Lung (tissue), 12 donors: Measurements from ENCODE around the gene CFAP119. TPM values are rescaled to one million over a fixed set of nuclear protein-coding genes. Genes with fewer than 3 reads are reported as not detected.

Experiments used
- ATAC-seq: fragments of 200-7000 bp; cut with Tn5 transposase; one replicate; pipeline ENCODE4 v1.9.1; 2020; ENCODE audit warnings: moderate number of reproducible peaks; ENCODE audit not compliant: insufficient read depth, low FRiP score
- DNase-seq, 3 donors: peaks; one replicate each; pipeline ENCODE4 v3.0.0-alpha.2; 2013 to 2017
- H3K27ac ChIP-seq, 2 donors: one replicate each; pipeline ENCODE4 v1.5.1; 2013; ENCODE audit warnings: mild to moderate bottlenecking in 2 of 2, moderate library complexity in 2 of 2, control low read depth in 1 of 2, inconsistent platforms in 1 of 2, low read depth in 1 of 2, low read length in 1 of 2
- H3K27me3 ChIP-seq, 3 donors: one replicate each; pipeline ENCODE4 v1.5.1; 2013; ENCODE audit warnings: low read length in 2 of 3; ENCODE audit not compliant: control insufficient read depth in 3 of 3, insufficient read depth in 3 of 3
- H3K36me3 ChIP-seq, 4 donors: one replicate each; pipeline ENCODE4 v1.5.1; 2013; ENCODE audit warnings: low read length in 4 of 4, mild to moderate bottlenecking in 1 of 4, moderate library complexity in 1 of 4; ENCODE audit not compliant: control insufficient read depth in 4 of 4, insufficient read depth in 4 of 4
- H3K4me1 ChIP-seq, 5 donors: one replicate each; pipeline ENCODE4 v1.5.1; 2013; ENCODE audit warnings: low read length in 5 of 5, mild to moderate bottlenecking in 2 of 5, moderate library complexity in 1 of 5; ENCODE audit not compliant: control insufficient read depth in 5 of 5, insufficient read depth in 5 of 5
- H3K4me3 ChIP-seq: one replicate; pipeline ENCODE4 v1.5.1; 2013; ENCODE audit warnings: mild to moderate bottlenecking, control low read depth, moderate library complexity
- H3K9ac ChIP-seq, 2 donors: one replicate each; pipeline ENCODE4 v1.5.1; 2013; ENCODE audit warnings: low read length in 2 of 2, control low read depth in 1 of 2; ENCODE audit not compliant: insufficient read depth in 1 of 2
- H3K9me3 ChIP-seq, 4 donors: one replicate each; pipeline ENCODE4 v1.5.1; 2013; ENCODE audit warnings: low read length in 3 of 4, mild to moderate bottlenecking in 1 of 4, moderate library complexity in 1 of 4; ENCODE audit not compliant: control insufficient read depth in 4 of 4, insufficient read depth in 3 of 4
- WGBS, 2 donors: extraction: QIAGEN DNeasy Blood & Tissue Kit; methylation state at CpG; one replicate each; pipeline ENCODE4 v1.1.7; 2013; 5-methylcytosine and 5-hydroxymethylcytosine counted together
- polyA plus RNA-seq, 2 donors: library from polyadenylated mRNA; stranded (reverse); fragments of 200-250 nt; gene quantifications; one replicate each; pipeline ENCODE4 v1.2.1, GENCODE V29; 2013
- total RNA-seq, 2 donors: library from RNA; depleted of rRNA in 1 of 2; stranded (reverse); fragments of >200 nt in 1 of 2; gene quantifications; one replicate each; pipeline ENCODE4 v1.2.1, GENCODE V29; 2014 to 2021
- TF ChIP-seq, protein P1 (sequence below): IDR thresholded peaks from 2 replicates; pipeline ENCODE4 v1.5.1; 2012; ENCODE audit warnings: mild to moderate bottlenecking; ENCODE audit errors: control extremely low read depth, extremely low read depth
- donor health status: control.
- donor health status: control.
- donor health status: Bipolar disorder and iron deficiency.
- donor health status: healthy.
- donor health status: DM: yes; HTN: yes; CAD: no.

CFAP119 gene
- total and polyA plus RNA-seq, 4 donors, result 7.3 to 29.5 (median 16.7) TPM

DNA sequence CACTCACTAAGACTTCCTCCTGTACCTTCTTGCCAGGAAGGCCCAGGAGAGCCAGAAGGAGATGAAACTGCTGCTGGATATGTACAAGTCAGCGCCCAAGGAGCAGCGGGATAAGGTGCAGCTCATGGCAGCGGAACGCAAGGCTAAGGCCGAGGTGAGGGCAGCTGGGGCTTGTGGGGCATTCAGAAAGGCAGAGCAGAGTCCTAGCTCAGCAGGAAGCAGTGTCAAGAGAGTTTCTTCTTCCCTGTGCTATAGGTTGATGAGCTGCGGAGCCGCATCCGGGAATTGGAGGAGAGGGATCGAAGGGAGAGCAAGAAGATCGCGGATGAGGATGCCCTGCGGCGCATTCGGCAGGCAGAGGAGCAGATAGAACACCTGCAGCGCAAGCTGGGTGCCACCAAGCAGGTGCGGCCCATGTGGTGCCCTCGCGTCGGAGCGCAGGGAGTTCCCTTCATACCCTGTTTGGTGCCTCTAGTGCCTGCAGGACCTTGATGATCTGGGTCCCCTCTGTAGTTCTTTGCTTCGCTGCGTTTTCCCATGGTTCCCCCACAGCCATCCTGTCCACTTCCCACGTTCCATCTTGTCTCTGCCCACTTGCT lies 6.8 kb upstream of the CFAP119 start:
- Histone ChIP-seq H3K9me3 (no peaks in the 10 kb centered on the region), H3K4me1 (peaks cover 0 to 2% (median 0%) of the 10 kb centered on the region in 5 donors), H3K4me3 (no peak overlapping the region), H3K27ac (no peak overlapping the region), H3K9ac (no peak overlapping the region), H3K36me3 (peaks cover 16 to 84% (median 64%) of the 10 kb centered on the region in 4 donors), H3K27me3 (no peaks in the 10 kb centered on the region)
- WGBS, 2 donors, result 97 to 98% methylated on average over 23 of the region's 23 CpGs
- DNase-seq (no peak), ATAC-seq (no peak)
- TF ChIP-seq, protein P1, sequence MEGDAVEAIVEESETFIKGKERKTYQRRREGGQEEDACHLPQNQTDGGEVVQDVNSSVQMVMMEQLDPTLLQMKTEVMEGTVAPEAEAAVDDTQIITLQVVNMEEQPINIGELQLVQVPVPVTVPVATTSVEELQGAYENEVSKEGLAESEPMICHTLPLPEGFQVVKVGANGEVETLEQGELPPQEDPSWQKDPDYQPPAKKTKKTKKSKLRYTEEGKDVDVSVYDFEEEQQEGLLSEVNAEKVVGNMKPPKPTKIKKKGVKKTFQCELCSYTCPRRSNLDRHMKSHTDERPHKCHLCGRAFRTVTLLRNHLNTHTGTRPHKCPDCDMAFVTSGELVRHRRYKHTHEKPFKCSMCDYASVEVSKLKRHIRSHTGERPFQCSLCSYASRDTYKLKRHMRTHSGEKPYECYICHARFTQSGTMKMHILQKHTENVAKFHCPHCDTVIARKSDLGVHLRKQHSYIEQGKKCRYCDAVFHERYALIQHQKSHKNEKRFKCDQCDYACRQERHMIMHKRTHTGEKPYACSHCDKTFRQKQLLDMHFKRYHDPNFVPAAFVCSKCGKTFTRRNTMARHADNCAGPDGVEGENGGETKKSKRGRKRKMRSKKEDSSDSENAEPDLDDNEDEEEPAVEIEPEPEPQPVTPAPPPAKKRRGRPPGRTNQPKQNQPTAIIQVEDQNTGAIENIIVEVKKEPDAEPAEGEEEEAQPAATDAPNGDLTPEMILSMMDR, result no peak

DNA sequence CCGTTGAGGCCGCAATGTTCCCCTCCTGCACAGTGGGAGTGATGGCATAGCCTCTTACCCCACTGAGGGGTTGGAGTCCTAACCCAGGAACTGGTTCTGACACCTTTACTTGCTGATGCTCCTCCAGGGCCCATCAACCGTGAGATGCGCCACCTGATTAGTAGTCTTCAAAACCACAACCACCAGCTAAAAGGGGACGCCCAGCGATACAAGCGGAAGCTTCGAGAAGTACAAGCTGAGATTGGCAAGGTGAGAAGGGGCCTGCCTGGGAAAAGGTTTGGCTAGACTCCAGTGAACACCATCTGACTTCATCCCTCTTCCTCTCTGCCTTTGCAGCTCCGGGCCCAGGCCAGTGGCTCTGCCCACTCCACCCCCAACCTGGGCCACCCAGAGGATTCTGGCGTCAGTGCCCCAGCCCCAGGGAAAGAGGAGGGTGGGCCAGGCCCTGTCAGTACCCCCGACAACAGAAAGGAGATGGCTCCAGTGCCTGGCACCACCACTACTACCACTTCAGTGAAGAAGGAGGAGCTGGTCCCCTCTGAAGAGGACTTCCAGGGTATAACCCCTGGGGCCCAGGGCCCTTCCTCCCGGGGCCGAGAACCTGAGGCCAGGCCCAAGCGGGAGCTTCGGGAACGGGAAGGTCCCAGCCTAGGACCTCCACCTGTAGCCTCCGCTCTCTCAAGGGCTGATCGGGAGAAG lies 6.1 kb upstream of the CFAP119 start:
- TF ChIP-seq, protein P1, result no peak
- peaks cover 4 to 10% (median 6%) of the 10 kb centered on the region in 5 donors for H3K4me1 ChIP-seq
- peaks cover 16 to 76% (median 64%) of the 10 kb centered on the region in 4 donors for H3K36me3 ChIP-seq
- no peak overlapping the region for H3K27ac ChIP-seq
- no peaks in the 10 kb centered on the region for H3K27me3 ChIP-seq
- H3K4me3 ChIP-seq, result no peak overlapping the region
- DNase-seq (no peak), ATAC-seq (no peak)
- H3K9ac ChIP-seq, result no peak overlapping the region
- 92 to 93% methylated on average over 17 to 18 of the region's 18 CpGs for WGBS, 2 donors
- no peaks in the 10 kb centered on the region for H3K9me3 ChIP-seq

DNA sequence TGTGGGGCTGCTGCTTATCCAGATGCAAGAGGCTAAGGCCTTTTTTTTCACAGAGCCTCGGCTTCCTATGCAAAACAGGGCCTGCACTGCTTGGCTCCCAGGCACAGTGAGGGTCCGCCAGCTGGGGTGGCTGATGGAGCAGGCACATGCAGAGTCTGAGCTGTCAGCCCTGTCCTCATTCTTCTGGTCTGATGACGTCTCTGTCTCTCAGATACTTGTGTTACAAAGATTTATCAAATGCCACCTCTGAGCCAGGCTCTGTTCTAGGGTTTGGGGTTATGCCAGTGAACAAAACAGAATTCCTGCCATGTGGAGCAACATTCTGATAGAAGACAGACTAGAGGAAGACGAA lies 5.0 kb upstream of the CFAP119 start:
- no peak overlapping the region for H3K27ac ChIP-seq
- no peak overlapping the region for H3K9ac ChIP-seq
- TF ChIP-seq, protein P1, result no peak
- no peak for DNase-seq
- H3K36me3 ChIP-seq, result peaks cover 16 to 67% (median 55%) of the 10 kb centered on the region in 4 donors
- no peak overlapping the region for H3K4me3 ChIP-seq
- peaks cover 6 to 15% (median 8%) of the 10 kb centered on the region in 5 donors for H3K4me1 ChIP-seq
- H3K27me3 ChIP-seq, result no peaks in the 10 kb centered on the region
- H3K9me3 ChIP-seq, result no peaks in the 10 kb centered on the region
- WGBS, 2 donors, result 86 to 93% methylated on average over 4 of the region's 4 CpGs
- ATAC-seq, result no peak
